HG03558 (cell line): ENCODE data around the gene HIPK4.

Source experiments
- ATAC-seq: cut with Tn5 transposase; IDR thresholded peaks from one replicate; pipeline ENCODE4 v1.9.1; 2021; ENCODE audit warnings: moderate number of reproducible peaks; ENCODE audit not compliant: unreplicated experiment; ENCODE audit errors: extremely low read depth

HIPK4 gene

DNA sequence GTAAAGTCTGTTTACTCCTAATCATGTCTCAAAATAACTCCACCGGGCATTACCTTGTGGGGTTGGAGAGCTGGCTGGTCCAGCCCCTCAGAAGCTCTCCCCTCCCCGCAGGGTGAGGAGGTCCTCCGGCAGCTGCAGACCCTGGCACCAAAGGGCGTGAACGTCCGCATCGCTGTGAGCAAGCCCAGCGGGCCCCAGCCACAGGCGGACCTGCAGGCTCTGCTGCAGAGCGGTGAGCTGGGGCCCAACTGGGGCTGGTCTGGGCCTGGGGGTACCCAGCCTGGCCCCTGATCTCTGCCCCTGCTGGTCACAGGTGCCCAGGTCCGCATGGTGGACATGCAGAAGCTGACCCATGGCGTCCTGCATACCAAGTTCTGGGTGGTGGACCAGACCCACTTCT lies 20.2 kb downstream of the HIPK4 start:
- no peak for ATAC-seq

DNA sequence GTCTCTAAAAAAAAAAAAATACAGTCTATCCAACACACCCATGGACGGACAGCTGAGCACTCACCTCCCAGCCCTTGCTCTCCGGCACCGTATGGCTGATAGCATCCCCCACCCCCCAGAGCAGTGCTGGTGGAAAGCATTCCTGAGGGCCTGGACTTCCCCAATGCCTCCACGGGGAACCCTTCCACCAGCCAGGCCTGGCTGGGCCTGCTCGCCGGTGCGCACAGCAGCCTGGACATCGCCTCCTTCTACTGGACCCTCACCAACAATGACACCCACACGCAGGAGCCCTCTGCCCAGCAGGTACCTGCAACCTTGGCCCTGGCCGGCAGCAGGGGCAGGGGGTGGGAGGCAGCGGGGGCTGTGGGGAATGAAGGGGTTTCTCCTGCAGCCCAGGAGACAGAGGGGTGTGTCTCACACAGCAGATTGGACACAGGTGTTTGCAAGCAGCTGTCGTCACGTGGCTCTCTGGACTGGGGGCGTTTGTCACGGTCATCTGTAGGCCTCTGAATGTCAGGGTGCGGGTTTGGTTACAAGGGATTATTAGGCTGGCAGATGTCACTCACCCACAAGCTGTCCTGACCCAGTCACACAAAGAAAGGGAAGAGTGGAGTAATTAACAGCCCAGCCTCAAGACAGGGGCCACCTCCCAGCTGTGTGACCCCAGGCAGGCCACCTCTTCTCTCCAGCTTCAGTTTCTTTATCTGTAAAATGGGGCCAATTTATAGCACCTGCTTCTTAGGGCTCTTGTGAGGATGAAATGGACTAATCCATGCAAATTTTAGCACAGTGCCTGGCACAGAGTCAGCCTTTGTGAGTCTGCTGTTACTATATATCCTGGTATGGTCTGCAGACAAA lies 22.2 kb downstream of the HIPK4 start:
- ATAC-seq, result no peak

DNA sequence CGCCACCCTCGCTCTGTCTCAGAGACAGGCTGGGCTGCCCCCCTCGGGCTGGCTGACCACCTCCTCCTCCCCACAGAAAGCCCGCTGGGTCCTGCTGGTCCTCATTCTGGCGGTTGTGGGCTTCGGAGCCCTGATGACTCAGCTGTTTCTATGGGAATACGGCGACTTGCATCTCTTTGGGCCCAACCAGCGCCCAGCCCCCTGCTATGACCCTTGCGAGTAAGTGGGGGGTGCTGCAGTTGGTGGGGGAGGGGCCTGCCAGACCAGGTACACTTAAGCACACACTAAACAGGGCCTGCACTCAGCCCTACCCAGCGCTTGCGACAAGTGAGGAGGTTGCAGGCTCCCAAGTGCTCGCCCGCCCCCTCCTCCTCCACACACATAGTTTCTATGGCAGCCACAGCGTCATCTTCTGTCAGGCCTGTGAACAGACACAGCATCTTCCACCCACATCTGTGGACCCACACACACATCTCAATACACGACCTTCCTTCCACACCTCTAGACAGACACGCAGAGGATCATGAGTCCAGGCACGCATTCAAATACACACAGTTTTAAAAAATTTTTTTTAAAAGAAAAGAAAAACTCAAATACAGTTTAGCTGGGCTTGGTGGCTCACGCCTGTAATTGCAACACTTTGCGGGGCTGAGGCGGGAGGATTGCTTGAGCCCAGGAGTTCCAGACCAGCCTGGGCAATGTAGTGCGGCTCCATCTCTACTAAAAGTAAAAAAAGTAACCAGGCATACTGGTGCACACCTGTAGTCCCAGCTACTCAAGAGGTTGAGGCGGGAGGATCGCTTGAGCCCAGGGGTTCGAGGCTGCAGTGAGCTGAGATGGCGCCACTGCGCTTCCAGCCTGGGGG lies 23.1 kb downstream of the HIPK4 start:
- ATAC-seq, result no peak

DNA sequence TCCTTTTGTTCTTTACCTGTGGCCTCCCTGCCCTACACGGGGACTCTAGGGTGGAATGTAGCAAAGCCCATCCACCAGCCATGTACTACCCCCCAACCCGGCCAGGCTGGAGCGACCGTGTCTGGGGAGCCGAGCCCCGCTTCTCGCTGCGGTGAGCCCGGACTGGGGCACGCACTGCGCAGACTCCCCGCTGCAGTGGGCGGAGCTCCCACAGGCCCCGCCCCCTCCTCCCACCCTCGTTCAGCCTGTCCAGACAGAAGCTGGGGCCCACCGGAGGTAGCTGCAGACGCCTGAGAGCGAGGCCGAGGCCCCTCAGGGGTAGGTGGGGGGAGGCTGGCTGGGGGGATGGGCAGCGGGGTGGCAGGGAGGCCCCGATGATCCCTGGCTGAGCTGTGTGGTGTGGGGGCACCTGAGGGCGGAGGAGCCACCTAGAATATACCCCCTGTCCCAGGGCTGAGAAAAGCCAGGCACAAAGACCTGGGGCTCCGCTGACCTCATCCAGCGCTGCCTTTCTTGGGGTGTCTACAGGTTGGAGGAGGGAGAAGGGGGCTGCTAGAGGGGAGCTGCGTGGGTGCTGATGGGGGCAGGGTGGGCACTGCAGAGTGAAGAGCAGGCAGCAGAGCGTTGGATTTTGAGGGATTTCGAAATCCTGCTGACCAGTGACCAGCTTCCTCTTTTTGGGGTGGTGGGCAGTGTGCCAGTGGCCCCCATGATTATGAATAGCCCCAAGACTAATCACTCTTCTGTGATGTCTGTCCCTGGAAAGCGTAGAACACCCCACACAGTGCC lies 24.2 kb downstream of the HIPK4 start:
- no peak for ATAC-seq

DNA sequence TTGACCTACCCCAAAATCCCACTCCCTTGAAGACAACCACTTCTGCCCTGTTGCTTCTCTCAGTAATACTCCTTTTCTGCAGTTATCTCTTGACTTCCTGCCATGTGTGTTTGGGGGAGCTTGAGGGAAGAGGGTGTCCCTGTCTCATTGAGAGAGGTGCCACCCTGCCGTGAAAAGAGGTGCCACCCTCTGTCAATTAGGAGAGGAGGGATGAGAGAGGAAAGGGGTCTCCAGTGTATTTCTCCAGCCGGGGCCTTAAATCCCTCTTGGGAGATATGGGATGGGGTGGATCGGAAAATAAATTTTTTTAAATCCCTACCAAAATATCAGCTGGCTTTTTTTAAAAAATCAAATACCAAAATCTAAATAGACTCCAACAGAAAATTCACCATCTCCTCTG lies 25.0 kb downstream of the HIPK4 start:
- ATAC-seq, result no peak

DNA sequence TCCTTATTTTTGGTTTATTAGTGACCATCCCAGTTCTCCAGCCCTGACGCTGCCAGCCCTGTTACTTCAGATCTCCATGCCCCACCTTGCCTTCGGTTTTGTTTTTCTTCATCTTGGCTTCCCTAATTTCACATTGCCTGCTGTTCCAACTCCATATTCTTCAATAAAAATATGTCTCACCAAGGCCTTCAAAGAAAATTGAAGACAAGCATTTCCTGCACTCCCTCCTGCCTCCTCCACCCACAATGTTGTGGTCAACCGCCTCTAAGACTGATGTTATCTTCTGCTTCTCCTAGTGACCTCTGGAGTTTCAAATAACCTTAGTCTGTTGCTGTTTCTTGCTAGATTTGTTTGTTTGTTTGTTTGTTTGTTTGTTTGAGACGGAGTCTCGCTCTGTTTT lies 26.9 kb downstream of the HIPK4 start:
- no peak for ATAC-seq

DNA sequence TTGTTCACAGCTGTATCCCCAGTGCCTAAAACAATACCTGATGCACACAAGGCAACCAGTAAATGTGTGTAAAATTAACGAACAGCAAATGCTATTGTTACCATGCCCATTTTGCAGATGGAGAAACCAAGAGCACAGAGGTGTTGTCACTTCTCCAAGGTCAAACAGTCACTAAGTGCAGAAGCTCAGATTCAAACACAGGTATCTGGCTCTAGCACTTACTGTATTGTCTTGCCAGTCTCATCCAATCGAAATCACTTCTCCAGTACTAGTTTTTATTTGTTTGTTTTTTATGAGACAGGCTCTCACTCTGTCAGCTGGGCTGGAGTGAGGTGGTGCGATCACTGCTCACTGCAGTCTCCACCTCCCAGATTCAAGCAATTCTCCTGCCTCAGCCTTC lies 27.8 kb downstream of the HIPK4 start:
- no peak for ATAC-seq

DNA sequence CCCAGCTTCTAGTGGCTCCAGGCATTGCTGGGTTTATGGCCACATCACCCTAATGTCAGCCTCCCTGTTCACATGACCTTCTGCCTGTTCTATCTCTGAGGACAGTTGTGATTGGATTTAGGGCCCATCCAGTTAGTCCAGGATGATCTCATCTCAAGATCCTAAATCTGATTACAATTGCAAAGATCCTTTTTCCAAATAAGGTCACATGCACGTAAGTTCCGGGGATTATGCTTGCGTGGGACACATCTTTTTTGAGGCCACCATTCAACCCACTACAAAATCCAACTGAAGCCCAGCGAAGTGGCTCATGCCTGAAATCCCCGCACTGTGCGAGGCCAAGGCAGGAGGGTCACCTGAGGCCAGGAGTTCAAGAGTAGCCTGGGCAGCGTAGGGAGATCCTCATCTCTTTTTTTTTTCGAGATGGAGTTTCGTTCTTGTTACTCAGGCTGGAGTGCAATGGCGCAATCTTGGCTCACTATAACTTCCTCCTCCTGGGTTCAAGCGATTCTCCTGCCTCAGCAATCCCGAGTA lies 29.2 kb downstream of the HIPK4 start:
- ATAC-seq, result no peak

DNA sequence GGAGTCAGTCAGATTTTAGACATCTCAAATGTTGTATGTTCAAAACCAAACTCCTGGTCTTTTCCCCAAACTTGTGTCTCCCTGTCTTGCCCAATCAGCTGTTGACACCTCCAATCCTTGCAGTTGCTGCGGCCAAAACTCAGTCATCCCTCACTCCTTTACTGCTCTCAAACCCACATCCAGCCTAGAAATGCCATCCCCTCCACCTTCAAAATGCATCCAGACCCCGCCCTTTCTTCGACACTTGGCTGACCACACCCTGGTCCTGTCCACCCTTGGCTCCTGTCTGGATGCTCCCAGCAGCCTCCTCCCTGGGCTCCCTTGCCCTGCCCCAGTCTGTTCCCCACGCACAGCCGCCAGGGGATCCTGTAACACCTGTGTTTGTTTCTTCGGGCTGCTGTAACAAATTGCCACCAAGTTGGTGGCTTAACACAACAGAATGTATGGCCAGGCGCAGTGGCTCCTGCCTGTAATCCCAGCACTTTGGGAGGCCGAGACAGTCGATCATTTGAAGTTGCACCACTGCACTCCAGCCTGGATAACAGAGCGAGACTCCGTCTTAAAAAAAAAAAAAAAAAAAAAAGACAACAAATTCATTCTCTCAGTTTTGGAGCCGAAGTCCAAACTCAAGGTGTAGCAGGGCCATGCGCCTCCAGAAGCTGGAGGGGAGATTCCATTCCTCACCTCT lies 29.8 kb downstream of the HIPK4 start:
- ATAC-seq, result no peak

DNA sequence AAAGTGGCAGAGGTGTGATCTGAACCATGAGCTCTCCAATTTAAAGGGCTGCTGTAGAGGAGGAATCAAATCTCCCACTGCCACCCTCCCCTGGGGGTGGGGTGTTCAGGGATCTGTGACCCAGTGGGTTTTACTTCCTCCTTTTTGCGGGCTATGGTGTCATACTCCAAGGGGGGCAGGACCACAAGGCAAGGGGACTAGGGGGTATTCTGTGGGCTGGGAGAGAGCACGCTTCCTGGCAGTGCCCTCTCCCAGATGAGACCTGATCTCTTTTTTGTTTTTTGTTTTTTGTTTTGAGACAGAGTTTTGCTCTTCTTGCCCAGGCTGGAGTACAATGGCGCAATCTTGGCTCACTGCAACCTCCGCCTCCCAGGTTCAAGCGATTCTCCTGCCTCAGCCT lies 31.2 kb downstream of the HIPK4 start:
- no peak for ATAC-seq

DNA sequence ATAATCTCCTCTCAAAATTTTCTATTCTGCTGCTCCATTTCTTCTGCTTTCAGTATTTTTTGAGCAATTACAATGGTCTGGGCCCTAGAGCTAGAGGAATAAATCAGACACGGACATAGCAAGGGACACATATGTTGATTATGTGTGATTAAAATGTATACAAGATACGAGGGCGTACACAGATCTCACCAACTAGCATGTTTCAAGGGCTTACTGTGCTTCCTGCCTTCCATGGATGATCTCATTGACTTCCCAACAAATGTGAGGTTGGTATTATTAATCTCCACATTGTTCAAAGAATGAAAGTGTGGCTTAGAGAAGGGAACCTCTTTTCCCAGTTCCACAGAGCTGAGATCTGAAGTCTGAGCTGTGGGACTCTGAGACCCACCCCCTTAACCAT lies 32.3 kb downstream of the HIPK4 start:
- no peak for ATAC-seq

DNA sequence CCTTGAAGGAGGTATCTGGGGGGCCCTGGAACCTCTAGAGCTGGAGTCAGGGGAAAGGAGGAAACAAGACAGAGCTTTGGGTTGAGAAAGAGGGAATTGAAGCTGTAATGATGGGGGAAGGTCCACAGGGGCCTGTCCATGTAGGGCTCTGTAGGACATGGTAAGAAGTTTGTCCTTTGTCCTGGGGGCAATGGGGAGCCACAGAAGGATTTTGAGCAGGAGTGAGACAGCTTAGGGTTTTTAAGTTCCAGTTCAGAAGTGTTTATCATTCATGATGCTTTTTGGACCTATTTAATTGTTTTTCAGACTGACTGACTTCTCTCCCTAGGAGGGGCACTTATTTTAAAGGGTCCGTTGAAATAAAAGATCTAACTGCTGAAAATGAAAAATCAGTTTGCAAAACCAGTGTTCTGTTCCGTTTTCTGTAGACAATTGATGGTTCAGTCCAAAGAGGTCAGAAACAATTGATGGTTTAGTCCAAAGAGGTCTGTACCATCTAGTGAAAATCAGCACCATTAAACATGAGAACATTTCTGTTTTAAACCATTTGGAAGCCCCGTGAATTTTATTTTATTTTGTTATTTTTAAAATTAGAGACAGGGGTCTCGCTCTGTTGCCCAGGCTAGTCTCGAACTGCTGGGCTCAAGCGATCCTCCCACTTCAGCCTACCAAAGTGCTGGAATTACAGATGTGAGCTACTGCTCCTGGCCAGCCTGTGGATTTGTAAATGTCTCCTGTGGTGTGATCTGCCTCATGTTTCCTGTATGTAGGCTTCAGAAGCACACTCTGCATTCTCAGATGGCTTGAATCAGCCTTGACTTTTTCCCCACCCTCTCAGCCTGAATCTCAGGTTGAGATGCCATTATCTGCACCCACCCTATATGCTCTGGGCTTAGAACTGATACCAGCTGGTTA lies 33.0 kb downstream of the HIPK4 start:
- no peak for ATAC-seq

DNA sequence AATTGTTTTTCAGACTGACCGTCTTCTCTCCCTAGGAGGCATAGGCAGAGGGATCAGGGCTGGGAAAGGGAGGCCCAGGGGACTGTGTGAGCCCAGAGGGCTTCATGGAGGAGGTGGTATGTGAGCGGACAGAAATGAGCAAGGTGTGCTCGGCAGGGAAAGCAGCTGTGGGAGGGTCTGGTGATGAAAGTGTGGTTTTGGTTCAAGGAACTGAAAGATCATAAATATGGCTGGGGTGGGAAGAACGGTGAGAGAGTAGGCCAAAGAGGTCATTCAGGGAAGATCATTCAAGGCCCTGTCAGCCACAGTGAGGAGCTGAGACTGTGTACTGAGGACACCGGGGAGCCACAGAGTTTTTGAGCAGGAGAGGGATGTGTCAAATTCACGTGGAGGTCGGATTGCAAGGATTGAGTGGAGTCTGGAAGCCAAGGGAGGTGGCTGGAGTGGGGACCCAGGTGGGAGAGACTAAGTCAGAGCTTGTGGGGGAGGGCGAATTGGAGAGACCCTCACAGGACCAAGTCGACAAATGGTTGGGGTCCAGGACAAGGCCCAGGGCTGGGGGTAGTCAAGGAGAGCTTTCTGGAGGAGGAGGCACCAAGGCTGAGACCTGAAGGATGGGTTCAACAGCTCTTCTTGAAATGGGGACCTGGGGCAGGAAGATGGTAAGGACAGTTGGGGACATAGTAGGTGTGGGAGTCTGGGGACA lies 33.9 kb downstream of the HIPK4 start:
- no peak for ATAC-seq

DNA sequence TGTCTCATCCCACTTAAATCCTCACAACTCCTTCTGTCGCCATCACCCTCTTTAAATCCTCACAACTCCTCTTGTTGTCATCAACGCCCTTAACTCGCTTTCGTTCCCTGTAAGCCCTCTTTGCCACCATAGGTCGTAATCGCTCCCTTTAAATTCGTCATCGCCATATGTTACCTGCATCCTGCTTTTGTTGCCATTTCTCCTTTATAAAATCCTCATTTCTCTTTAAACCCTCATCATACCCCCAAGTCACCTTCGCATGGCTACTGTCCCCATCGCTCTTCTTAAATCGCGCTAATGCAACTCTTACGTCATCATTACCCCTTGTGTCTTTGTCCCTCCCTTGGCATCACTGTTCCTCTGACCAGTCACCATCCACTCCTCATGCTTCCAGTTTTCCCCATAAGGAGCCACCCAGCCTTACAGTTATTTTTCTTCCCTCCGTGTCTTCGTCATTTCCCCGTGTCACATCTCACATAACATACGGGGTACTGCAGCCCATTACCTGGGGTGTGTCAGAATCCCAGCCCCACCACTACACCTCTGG lies 40.9 kb downstream of the HIPK4 start:
- no peak for ATAC-seq

DNA sequence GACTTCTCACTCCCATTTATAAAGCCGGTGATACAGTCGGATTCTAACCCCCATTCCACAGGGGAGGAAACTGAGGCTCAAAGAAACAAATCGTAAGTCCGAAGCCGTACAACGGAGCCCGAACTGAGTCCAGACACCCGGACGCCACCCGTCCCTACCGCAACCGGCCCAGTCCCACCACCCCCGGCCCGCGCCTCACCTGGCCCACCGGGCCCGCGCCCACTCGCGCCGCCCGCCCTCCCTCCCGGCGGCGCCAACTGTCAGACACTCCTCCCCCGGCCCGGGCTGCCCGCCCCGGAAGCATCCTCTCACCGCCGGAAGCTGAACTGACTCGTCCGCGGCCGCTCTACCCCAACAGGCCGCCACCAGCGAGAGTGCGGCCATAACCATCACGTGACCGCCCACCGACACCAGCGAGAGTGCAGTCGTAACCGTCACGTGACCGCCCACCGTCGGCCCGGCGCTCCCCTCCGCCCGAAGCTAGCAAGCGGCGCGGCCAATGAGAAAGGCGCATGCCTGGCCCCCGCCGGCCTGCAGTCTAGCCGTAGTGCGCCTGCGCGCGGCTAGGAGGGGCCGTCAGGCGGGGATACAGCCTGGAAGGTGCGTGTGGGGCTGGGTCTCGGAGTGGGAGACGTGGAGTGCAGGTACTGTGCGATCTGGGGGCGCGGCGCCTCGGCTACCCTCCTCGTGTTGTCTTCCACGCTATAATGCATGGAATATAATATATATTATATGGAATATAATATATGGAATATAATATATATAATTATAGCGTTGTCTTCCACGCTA lies 41.7 kb downstream of the HIPK4 start, which contains the start of the genes C19orf47 and PLD3:
C19orf47 (minus strand) TSS at position 273 of the 789 bp plus-strand sequence. CDS start 6,540 bp downstream, outside the sequence.
PLD3 (plus strand) TSS at position 571 of the 789 bp plus-strand sequence. CDS start 17,789 bp downstream, outside the sequence.
- peak; percentile 78 for ATAC-seq

DNA sequence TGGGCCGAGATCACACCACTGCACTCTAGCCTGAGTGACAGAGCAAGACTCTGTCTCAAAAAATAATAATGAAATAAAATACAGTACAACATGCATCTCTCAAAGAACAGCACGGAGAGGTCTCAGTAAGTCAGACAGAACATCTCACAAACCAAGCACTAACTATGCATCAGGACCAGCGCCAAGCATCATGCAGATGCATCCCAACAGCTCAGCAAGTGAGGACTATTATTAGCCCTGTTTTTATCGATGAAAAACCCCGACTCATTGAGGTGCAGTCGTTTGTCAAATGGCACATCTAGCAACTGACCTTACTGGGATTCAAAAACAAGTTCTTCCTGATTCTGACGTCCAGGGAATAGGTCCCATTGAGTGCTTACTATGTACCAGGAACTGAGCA lies 45.6 kb downstream of the HIPK4 start:
- ATAC-seq, result no peak
